HEK293 (cell line): ENCODE data around the gene SYNE1.
"Not testable (repeated sequence)": the region's sequence is repeated elsewhere in the genome, so short reads cannot be mapped to it uniquely, and the experiment has no call there.

ENCODE experiments used
- CTCF ChIA-PET: fragments of 350-600 bp; formaldehyde crosslinking; extraction: SDS; loops from one replicate; lab custom pipeline; 2021; ENCODE audit warnings: antibody characterized with exemption; lab: Yijun Ruan, JAX
- POLR2A ChIA-PET: fragments of 300-600 bp; formaldehyde crosslinking; extraction: SDS; loops from one replicate; lab custom pipeline; 2020; ENCODE audit warnings: antibody characterized with exemption, inconsistent platforms; lab: Yijun Ruan, JAX
- H3K27ac ChIP-seq: fragments of 200-500 bp; sonication (Bioruptor generic); 2 replicates; pipeline ENCODE4 v1.5.1; 2014; ENCODE audit warnings: low read depth, low read length, control low read depth, inconsistent platforms; ENCODE audit errors: extremely low read depth
- H3K36me3 ChIP-seq, 2 experiments: fragments of 200-500 bp in 1 of 2; sonication (Bioruptor generic) in 1 of 2; 1 replicate in 1 of 2; 2 replicates in 1 of 2; pipeline ENCODE4 v1.5.1; 2014 to 2017; ENCODE audit warnings: inconsistent platforms in 2 of 2, low read length in 2 of 2; ENCODE audit not compliant: control insufficient read depth in 2 of 2, insufficient read depth in 1 of 2
- H3K4me1 ChIP-seq: fragments of 200-500 bp; sonication (Bioruptor generic); 2 replicates; pipeline ENCODE4 v1.5.1; 2014; ENCODE audit warnings: mild to moderate bottlenecking, low read length, inconsistent platforms; ENCODE audit not compliant: control insufficient read depth, insufficient read depth
- H3K4me3 ChIP-seq: 2 replicates; pipeline ENCODE4 v1.5.1; 2011; ENCODE audit warnings: low read depth, mild to moderate bottlenecking, control low read depth, low read length, moderate library complexity
- H3K9me3 ChIP-seq: fragments of 200-500 bp; sonication (Bioruptor generic); 2 replicates; pipeline ENCODE4 v1.5.1; 2014; ENCODE audit warnings: low read depth, low read length, inconsistent platforms; ENCODE audit not compliant: control insufficient read depth, insufficient read depth
- ATF2 ChIP-seq: fragments of 450-650 bp; formaldehyde crosslinking; IDR thresholded peaks from 2 replicates; pipeline ENCODE4 v1.5.1; 2016; ENCODE audit warnings: missing biosample characterization, missing genetic modification characterization, low read depth
- BCL11A ChIP-seq: fragments of 450-650 bp; formaldehyde crosslinking; IDR thresholded peaks from 2 replicates; pipeline ENCODE4 v1.5.1; 2016; ENCODE audit warnings: low read depth, missing biosample characterization, missing genetic modification characterization
- GLIS2 ChIP-seq: fragments of 450-650 bp; formaldehyde crosslinking; IDR thresholded peaks from 2 replicates; pipeline ENCODE4 v1.5.1; 2016; ENCODE audit warnings: missing biosample characterization, missing genetic modification characterization
- HIC1 ChIP-seq: fragments of 450-650 bp; formaldehyde crosslinking; IDR thresholded peaks from 2 replicates; pipeline ENCODE4 v1.5.1; 2016; ENCODE audit warnings: missing biosample characterization, missing genetic modification characterization
- KLF16 ChIP-seq: fragments of 450-650 bp; formaldehyde crosslinking; IDR thresholded peaks from 2 replicates; pipeline ENCODE4 v1.5.1; 2017; ENCODE audit warnings: missing biosample characterization, missing genetic modification characterization
- KLF8 ChIP-seq: fragments of 450-650 bp; formaldehyde crosslinking; IDR thresholded peaks from 2 replicates; pipeline ENCODE4 v1.5.1; 2016; ENCODE audit warnings: missing biosample characterization, missing genetic modification characterization
- MZF1 ChIP-seq: fragments of 450-650 bp; formaldehyde crosslinking; IDR thresholded peaks from 2 replicates; pipeline ENCODE4 v1.5.1; 2017; ENCODE audit warnings: missing biosample characterization, missing genetic modification characterization, borderline replicate concordance
- OSR2 ChIP-seq: fragments of 450-650 bp; formaldehyde crosslinking; IDR thresholded peaks from 2 replicates; pipeline ENCODE4 v1.5.1; 2016; ENCODE audit warnings: missing biosample characterization, missing genetic modification characterization
- PRDM4 ChIP-seq: fragments of 450-650 bp; formaldehyde crosslinking; IDR thresholded peaks from 2 replicates; pipeline ENCODE4 v1.5.1; 2017; ENCODE audit warnings: missing biosample characterization, missing genetic modification characterization
- ZBTB17 ChIP-seq: fragments of 450-650 bp; formaldehyde crosslinking; IDR thresholded peaks from 2 replicates; pipeline ENCODE4 v1.5.1; 2016; ENCODE audit warnings: missing biosample characterization, missing genetic modification characterization
- ZBTB21 ChIP-seq: fragments of 450-650 bp; formaldehyde crosslinking; IDR thresholded peaks from 2 replicates; pipeline ENCODE4 v1.5.1; 2017; ENCODE audit warnings: missing biosample characterization, missing genetic modification characterization
- ZBTB8A ChIP-seq: fragments of 450-650 bp; formaldehyde crosslinking; IDR thresholded peaks from 2 replicates; pipeline ENCODE4 v1.5.1; 2016; ENCODE audit warnings: missing biosample characterization, missing genetic modification characterization
- ZEB2 ChIP-seq: fragments of 450-650 bp; formaldehyde crosslinking; IDR thresholded peaks from 2 replicates; pipeline ENCODE4 v1.5.1; 2016; ENCODE audit warnings: missing biosample characterization, missing genetic modification characterization
- ZNF174 ChIP-seq: fragments of 450-650 bp; formaldehyde crosslinking; IDR thresholded peaks from 2 replicates; pipeline ENCODE4 v1.5.0; 2017; ENCODE audit warnings: missing biosample characterization, mild to moderate bottlenecking, missing genetic modification characterization
- ZNF280C ChIP-seq: fragments of 450-650 bp; formaldehyde crosslinking; IDR thresholded peaks from 2 replicates; pipeline ENCODE4 v1.5.1; 2016; ENCODE audit warnings: missing biosample characterization, missing genetic modification characterization
- ZNF280D ChIP-seq: fragments of 450-650 bp; formaldehyde crosslinking; IDR thresholded peaks from 2 replicates; pipeline ENCODE4 v1.5.1; 2016; ENCODE audit warnings: missing biosample characterization, missing genetic modification characterization
- ZNF302 ChIP-seq: fragments of 450-650 bp; formaldehyde crosslinking; IDR thresholded peaks from 2 replicates; pipeline ENCODE4 v1.5.1; 2016; ENCODE audit warnings: missing biosample characterization, missing genetic modification characterization, low read depth
- ZNF324 ChIP-seq: fragments of 450-650 bp; formaldehyde crosslinking; IDR thresholded peaks from 2 replicates; pipeline ENCODE4 v1.5.1; 2016; ENCODE audit warnings: missing biosample characterization, missing genetic modification characterization
- ZNF391 ChIP-seq: fragments of 450-650 bp; formaldehyde crosslinking; IDR thresholded peaks from 2 replicates; pipeline ENCODE4 v1.5.1; 2016; ENCODE audit warnings: low read depth, missing biosample characterization, missing genetic modification characterization, borderline replicate concordance
- ZNF48 ChIP-seq: fragments of 450-650 bp; formaldehyde crosslinking; IDR thresholded peaks from 2 replicates; pipeline ENCODE4 v1.5.1; 2016; ENCODE audit warnings: missing biosample characterization, missing genetic modification characterization
- ZNF510 ChIP-seq: fragments of 450-650 bp; formaldehyde crosslinking; IDR thresholded peaks from 2 replicates; pipeline ENCODE4 v1.5.1; 2018; ENCODE audit warnings: mild to moderate bottlenecking, missing genetic modification characterization, missing biosample characterization; ENCODE audit not compliant: insufficient replicate concordance
- ZNF629 ChIP-seq: fragments of 450-650 bp; formaldehyde crosslinking; IDR thresholded peaks from 2 replicates; pipeline ENCODE4 v1.5.1; 2017; ENCODE audit warnings: missing biosample characterization, missing genetic modification characterization
- ZNF658 ChIP-seq: fragments of 450-650 bp; formaldehyde crosslinking; IDR thresholded peaks from 2 replicates; pipeline ENCODE4; 2016; ENCODE audit warnings: missing biosample characterization, missing genetic modification characterization
- ZNF701 ChIP-seq: fragments of 450-650 bp; formaldehyde crosslinking; IDR thresholded peaks from 2 replicates; pipeline ENCODE4 v1.5.1; 2016; ENCODE audit warnings: missing biosample characterization, missing genetic modification characterization
- ZNF707 ChIP-seq: fragments of 450-650 bp; formaldehyde crosslinking; IDR thresholded peaks from 2 replicates; pipeline ENCODE4 v1.5.1; 2016; ENCODE audit warnings: missing biosample characterization, missing genetic modification characterization
- ZNF830 ChIP-seq: fragments of 450-650 bp; IDR thresholded peaks from 2 replicates; pipeline ENCODE4 v1.5.0; 2018; ENCODE audit warnings: missing biosample characterization, missing genetic modification characterization, low read depth, mild to moderate bottlenecking, moderate library complexity

Gene SYNE1

GRCh38 chr6:152648105-152648504 is 10.9 kb upstream of the SYNE1 start (continued):
- TF ChIP-seq ZNF48 (tag by site-specific recombination) (no peak), ZNF510 (no peak), ZNF391 (tag by site-specific recombination) (no peak), ZNF280C (tag by site-specific recombination) (no peak), ZNF830 (tag by site-specific recombination) (no peak), ZNF707 (tag by site-specific recombination) (no peak), MZF1 (tag by site-specific recombination) (no peak), ZNF174 (tag by site-specific recombination) (no peak), ZNF302 (tag by site-specific recombination) (no peak), ZNF280D (no peak), ZNF324 (tag by site-specific recombination) (no peak), PRDM4 (tag by site-specific recombination) (no peak), ZNF658 (tag by site-specific recombination) (no peak), ZNF701 (no peak)

- POLR2A ChIA-PET, H3K4me1 ChIP-seq, H3K36me3 ChIP-seq, H3K9me3 ChIP-seq, H3K27ac ChIP-seq: not testable (repeated sequence)
- CTCF ChIA-PET = interaction anchor here (0.8 to 2.8 kb wide), 4 partner anchors 17 to 161 kb away, joined by 3 to 12 read pairs (median 8); no protein-coding TSS in a partner anchor
- TF ChIP-seq ATF2 (tag by site-specific recombination) (peak; percentile 68; the same call in 1 of the 2 replicates), OSR2 (tag by site-specific recombination) (peak; percentile 56; the same call in 1 of the 2 replicates), BCL11A (tag by site-specific recombination) (peak; percentile 62; the same call in 1 of the 2 replicates), ZBTB8A (peak; percentile 28; the same call in 1 of the 2 replicates), ZEB2 (0 out of 2 replicates have a peak, but pooled peaks have one; percentile 17), ZNF629 (tag by site-specific recombination) (peak; percentile 65; the same call in 1 of the 2 replicates), HIC1 (tag by site-specific recombination) (peak; percentile 19; the same call in 1 of the 2 replicates), KLF8 (tag by site-specific recombination) (0 out of 2 replicates have a peak, but pooled peaks have one; percentile 31), ZBTB17 (tag by site-specific recombination) (0 out of 2 replicates have a peak, but pooled peaks have one; percentile 25), ZBTB21 (tag by site-specific recombination) (peak; percentile 67), GLIS2 (peak; percentile 24; the same call in 1 of the 2 replicates), KLF16 (tag by site-specific recombination) (0 out of 2 replicates have a peak, but pooled peaks have one; percentile 40)
- TF ChIP-seq, all 188 proteins: peak for 12; not testable (repeated sequence) for 176
- H3K4me3 ChIP-seq = not testable (repeated sequence)
These were observed 9.6 kb upstream of the SYNE1 start for GRCh38 chr6:152646732-152647131.
